HG03571 (cell line): ENCODE data around the gene RCC1.
"Not testable (repeated sequence)": the region's sequence is repeated elsewhere in the genome, so short reads cannot be mapped to it uniquely, and the experiment has no call there.

Experiments
- ATAC-seq: cut with Tn5 transposase; IDR thresholded peaks from one replicate; pipeline ENCODE4 v1.9.1; 2021; ENCODE audit not compliant: unreplicated experiment

The RCC1 gene

GRCh38 chr1:28582248-28582615 is 76.4 kb downstream of the RCC1 start:
- ATAC-seq, result no peak

GRCh38 chr1:28586585-28587391 is 80.9 kb downstream of the RCC1 start:
- not testable (repeated sequence) for ATAC-seq
